Calu3 (cell line): ENCODE measurements around the gene C6orf62. TPM values are rescaled to one million over a fixed set of nuclear protein-coding genes. Genes with fewer than 3 reads are reported as not detected.

Experiments
- BruUV-seq: library from RNA; stranded (reverse); fragments of 400-500 nt; replicated peaks from 2 replicates; lab custom pipeline; 2021; lab: Mats Ljungman, UMichigan
- CTCF ChIA-PET: fragments of 300-600 bp; sonication (Branson Sonifier 250); formaldehyde crosslinking; loops from one replicate; lab custom pipeline; 2022; ENCODE audit warnings: antibody characterized with exemption; lab: Charles Lee
- DNase-seq: peaks from one replicate; pipeline ENCODE4 v3.0.0; 2022
- H3K27ac Mint-ChIP-seq: one replicate; pipeline ENCODE4 v1.8.0; 2022; ENCODE audit warnings: mixed read lengths; ENCODE audit not compliant: unreplicated experiment
- H3K27me3 Mint-ChIP-seq: one replicate; pipeline ENCODE4 v1.8.0; 2022; ENCODE audit warnings: mixed read lengths; ENCODE audit not compliant: unreplicated experiment
- H3K36me3 Mint-ChIP-seq: one replicate; pipeline ENCODE4 v1.8.0; 2022; ENCODE audit warnings: mild to moderate bottlenecking, moderate library complexity, mixed read lengths; ENCODE audit not compliant: insufficient read depth, unreplicated experiment
- H3K4me1 Mint-ChIP-seq: one replicate; pipeline ENCODE4 v1.8.0; 2022; ENCODE audit warnings: mild to moderate bottlenecking, low read depth, mixed read lengths; ENCODE audit not compliant: unreplicated experiment
- H3K4me3 Mint-ChIP-seq: one replicate; pipeline ENCODE4 v1.8.0; 2022; ENCODE audit warnings: mild to moderate bottlenecking, low read depth, moderate library complexity, mixed read lengths; ENCODE audit not compliant: unreplicated experiment
- H3K9me3 Mint-ChIP-seq: one replicate; pipeline ENCODE4 v1.8.0; 2022; ENCODE audit warnings: low read depth, mixed read lengths; ENCODE audit not compliant: unreplicated experiment
- intact Hi-C: fragments of 100-400 bp; cut with micrococcal nuclease; formaldehyde crosslinking; loops from one replicate; pipeline ENCODE4 v1.10.0; 2022; ENCODE audit not compliant: unreplicated experiment
- total RNA-seq: library from RNA; stranded (reverse); gene quantifications from 2 replicates; pipeline ENCODE4 v1.2.3, GENCODE V29; 2022
- TF ChIP-seq, protein P1 (sequence below): fragments of 200-600 bp; IDR thresholded peaks from one replicate; pipeline ENCODE4 v1.8.0; 2022; ENCODE audit warnings: antibody characterized with exemption; ENCODE audit not compliant: unreplicated experiment

Gene C6orf62
- total RNA-seq, 1 experiment from 2014 or later = 334 TPM

DNA sequence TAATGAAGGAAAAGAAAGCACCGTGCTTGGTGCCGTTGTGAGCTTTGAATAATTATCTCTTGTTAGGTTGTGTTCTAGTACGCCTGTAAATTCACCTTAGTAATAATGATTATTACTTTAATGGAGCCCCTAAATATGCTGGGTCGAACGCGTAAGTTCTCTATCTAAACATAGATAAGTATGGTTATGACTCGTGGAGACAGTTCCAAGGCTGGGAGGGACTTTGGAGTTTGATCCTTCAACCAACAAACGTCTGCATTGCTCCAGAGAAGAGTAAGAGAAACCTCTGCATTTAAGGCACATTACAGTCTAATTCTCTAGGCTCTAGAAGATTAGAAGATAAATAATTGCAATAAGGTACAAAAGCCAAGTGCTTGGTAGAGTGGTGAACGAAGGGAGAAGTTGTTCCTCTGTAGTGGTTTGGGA lies 51.6 kb downstream of the C6orf62 start:
- CTCF ChIA-PET = interaction anchor here (0.6 to 2.9 kb wide), 3 partner anchors 83 to 138 kb away, joined by 3 to 39 read pairs (median 15); no protein-coding TSS in a partner anchor
- DNase-seq = peak; percentile 34
- Mint-ChIP-seq H3K9me3 (peaks cover 5% of the 10 kb centered on the region), H3K27me3 (no peaks in the 10 kb centered on the region), H3K36me3 (peaks cover 37% of the 10 kb centered on the region), H3K27ac (peak overlapping the region; percentile 90), H3K4me1 (peaks cover 34% of the 10 kb centered on the region), H3K4me3 (peak overlapping the region; percentile 87)
- intact Hi-C loops = loop anchor here (1.0 kb wide), 1 partner anchor 84 kb away; no protein-coding TSS in a partner anchor
- TSS peak; percentile 81 for BruUV-seq
- TF ChIP-seq, protein P1, sequence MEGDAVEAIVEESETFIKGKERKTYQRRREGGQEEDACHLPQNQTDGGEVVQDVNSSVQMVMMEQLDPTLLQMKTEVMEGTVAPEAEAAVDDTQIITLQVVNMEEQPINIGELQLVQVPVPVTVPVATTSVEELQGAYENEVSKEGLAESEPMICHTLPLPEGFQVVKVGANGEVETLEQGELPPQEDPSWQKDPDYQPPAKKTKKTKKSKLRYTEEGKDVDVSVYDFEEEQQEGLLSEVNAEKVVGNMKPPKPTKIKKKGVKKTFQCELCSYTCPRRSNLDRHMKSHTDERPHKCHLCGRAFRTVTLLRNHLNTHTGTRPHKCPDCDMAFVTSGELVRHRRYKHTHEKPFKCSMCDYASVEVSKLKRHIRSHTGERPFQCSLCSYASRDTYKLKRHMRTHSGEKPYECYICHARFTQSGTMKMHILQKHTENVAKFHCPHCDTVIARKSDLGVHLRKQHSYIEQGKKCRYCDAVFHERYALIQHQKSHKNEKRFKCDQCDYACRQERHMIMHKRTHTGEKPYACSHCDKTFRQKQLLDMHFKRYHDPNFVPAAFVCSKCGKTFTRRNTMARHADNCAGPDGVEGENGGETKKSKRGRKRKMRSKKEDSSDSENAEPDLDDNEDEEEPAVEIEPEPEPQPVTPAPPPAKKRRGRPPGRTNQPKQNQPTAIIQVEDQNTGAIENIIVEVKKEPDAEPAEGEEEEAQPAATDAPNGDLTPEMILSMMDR = no peak

GRCh38 chr6:24666641-24667377 lies 52.1 kb downstream of the C6orf62 start, which contains the start of the genes ACOT13 and TDP2:
TSS of gene ACOT13 (plus strand) at chr6:24667077. CDS start at chr6:24667264, 187 bp downstream.
TSS of gene TDP2 (minus strand) at chr6:24666899. CDS start at chr6:24666862, 37 bp downstream.
- Mint-ChIP-seq H3K4me3 (peak within 1 kb of the TSS; percentile 87), H3K9me3 (peaks cover 5% of the 10 kb centered on the region), H3K27me3 (no peaks in the 10 kb centered on the region), H3K36me3 (peaks cover 38% of the 10 kb centered on the region), H3K27ac (peak within 1 kb of the TSS; percentile 90), H3K4me1 (peaks cover 40% of the 10 kb centered on the region)
- intact Hi-C loops = loop anchor here (1.0 kb wide), 1 partner anchor 84 kb away; no protein-coding TSS in a partner anchor
- TF ChIP-seq, protein P1 = peak; percentile 74
- DNase-seq = peak; percentile 99
- CTCF ChIA-PET = interaction anchor here (0.6 to 2.9 kb wide), 4 partner anchors 20 to 138 kb away, joined by 3 to 39 read pairs (median 12); partner anchors contain the start of gene KIAA0319
- no TSS peak for BruUV-seq

- H3K4me1 Mint-ChIP-seq = peaks cover 46% of the 10 kb centered on the region
- H3K9me3 Mint-ChIP-seq = peaks cover 5% of the 10 kb centered on the region
- H3K36me3 Mint-ChIP-seq = peaks cover 43% of the 10 kb centered on the region
- H3K4me3 Mint-ChIP-seq = peak overlapping the region; percentile 87
- no peaks in the 10 kb centered on the region for H3K27me3 Mint-ChIP-seq
- peak; percentile 57 for DNase-seq
- TF ChIP-seq, protein P1 = no peak
- H3K27ac Mint-ChIP-seq = peak overlapping the region; percentile 90
- TSS peak; percentile 42 for BruUV-seq
- CTCF ChIA-PET = interaction anchor here (0.7 to 2.9 kb wide), 5 partner anchors 18 to 85 kb away, joined by 3 to 39 read pairs (median 10); partner anchors contain the start of gene KIAA0319
- intact Hi-C loops = no loop called here
These were observed 52.8 kb downstream of the C6orf62 start for GRCh38 chr6:24666097-24666640.
